ENCODE measurements around the gene PDLIM1. TPM values are rescaled to one million over a fixed set of nuclear protein-coding genes. Genes with fewer than 3 reads are reported as not detected.

Gene PDLIM1
- total and polyA plus RNA-seq, 2 of the 8 experiments (the other 6 are each of a cell fraction or from before 2014, with no cell fraction given), result 169 to 245 TPM

GRCh38 chr10:95256268-95256667 lies 34.5 kb downstream of the PDLIM1 start:
- FAIRE-seq, result no peak
- POLR2A ChIA-PET (ENCODE audit: partially characterized antibody), result no interaction called here

More at GRCh38 chr10:95256268-95256667, 34.5 kb downstream of the PDLIM1 start:
- Histone ChIP-seq H2BK120ac (replicated peaks; ENCODE audit: low read depth, low read length) (no peak overlapping the region), H3K36me3 (ENCODE audit: control insufficient read depth in 2 of 4, insufficient read depth in 4 of 4, low read length in 3 of 4) (peaks cover 9 to 46% (median 29%) of the 10 kb centered on the region in 4 experiments), H4K20me1 (replicated peaks in 1 of 2; ENCODE audit: control insufficient read depth in 1 of 2, insufficient read depth in 2 of 2, low read length in 2 of 2) (no peaks in the 10 kb centered on the region), H3K27ac (ENCODE audit: low read depth, low read length) (no peak overlapping the region), H2AK5ac (ENCODE audit: low read depth, low read length) (no peak overlapping the region), H3K79me2 (ENCODE audit: control insufficient read depth in 1 of 2, insufficient read depth in 2 of 2, low read length in 2 of 2) (peaks cover 0 to 47% of the 10 kb centered on the region in 2 experiments; a peak in 2 of 4 replicates), H3K23ac (ENCODE audit: insufficient read length) (no peak overlapping the region), H3K14ac (ENCODE audit: insufficient read length) (no peak overlapping the region), H2BK15ac (ENCODE audit: low read length) (no peak overlapping the region), H2AFZ (ENCODE audit: low read length) (no peak overlapping the region), H3K4me1 (replicated peaks in 1 of 4; ENCODE audit: control insufficient read depth in 3 of 4, insufficient read depth in 4 of 4, low read length in 3 of 4) (peaks cover 0 to 3% (median 0%) of the 10 kb centered on the region in 4 experiments; a peak in 3 of 7 replicates), H3K4me2 (ENCODE audit: insufficient read depth in 1 of 2, low read depth in 2 of 2, low read length in 2 of 2) (no peak overlapping the region), H3K56ac (replicated peaks; ENCODE audit: insufficient read length, low read depth, low read length) (no peak overlapping the region), H2BK20ac (ENCODE audit: low read length) (no peak overlapping the region), H3K9me3 (ENCODE audit: insufficient read depth in 2 of 2, low read depth in 1 of 2, low read length in 1 of 2) (0 out of 4 replicates have a peak, but pooled peaks cover 0 to 3% of the 10 kb centered on the region in 2 experiments), H3K18ac (ENCODE audit: extremely low read depth, low read length) (no peak overlapping the region), H3K4me3 (ENCODE audit: extremely low read depth in 1 of 4, insufficient read depth in 2 of 4, low read depth in 3 of 4, low read length in 4 of 4) (no peak overlapping the region), H3K23me2 (ENCODE audit: low read depth, low read length) (peaks cover 3% of the 10 kb centered on the region; the same call in 1 of the 2 replicates), H3K27me3 (replicated peaks in 1 of 4; ENCODE audit: control insufficient read depth in 3 of 4, extremely low read depth in 1 of 4, insufficient read depth in 3 of 4, low read length in 3 of 4) (no peaks in the 10 kb centered on the region), H2BK12ac (ENCODE audit: low read depth, low read length) (no peak overlapping the region), H3K79me1 (ENCODE audit: low read depth, low read length) (no peaks in the 10 kb centered on the region; the same call in 1 of the 2 replicates), H3K4ac (replicated peaks; ENCODE audit: insufficient read length, low read depth, low read length) (no peak overlapping the region), H4K5ac (ENCODE audit: insufficient read length, low read depth, low read length) (no peak overlapping the region), H4K8ac (ENCODE audit: extremely low read depth, insufficient read depth, low read length) (no peak overlapping the region), H3K9ac (replicated peaks in 1 of 4; ENCODE audit: extremely low read depth in 1 of 4, low read depth in 3 of 4, low read length in 3 of 4) (no peak overlapping the region), H4K91ac (replicated peaks; ENCODE audit: insufficient read length, low read length) (no peak overlapping the region), H2BK5ac (ENCODE audit: low read depth, low read length) (no peak overlapping the region)
- TF ChIP-seq KDM1A (IDR thresholded peaks at IDR 0.05; ENCODE audit: borderline replicate concordance, low read length), result 0 out of 2 replicates have a peak, but pooled peaks have one; percentile 35
- TF ChIP-seq EP300 (IDR thresholded peaks at IDR 0.05; ENCODE audit: borderline replicate concordance in 1 of 2, low read depth in 2 of 2, low read length in 2 of 2), result no peak
- 100% methylated on average over 1 of the region's 1 CpG; no CpG with 5 or more reads in 1 of the 2 experiments for WGBS, 2 experiments (ENCODE audit: extremely low coverage in 1 of 2, insufficient coverage in 1 of 2, insufficient read length in 1 of 2, insufficient replicate concordance in 2 of 2, low coverage in 1 of 2, low lambda C conversion rate in 2 of 2, missing lambda C conversion rate in 1 of 2)
- CTCF ChIA-PET (ENCODE audit: partially characterized antibody), result no interaction called here
- DNase-seq (ENCODE audit: low read depth in 1 of 2, low spot score in 2 of 2), result no peak

Data from H1 (cell line).